ENCODE data around the gene ZNF407.

ZNF407 gene

DNA sequence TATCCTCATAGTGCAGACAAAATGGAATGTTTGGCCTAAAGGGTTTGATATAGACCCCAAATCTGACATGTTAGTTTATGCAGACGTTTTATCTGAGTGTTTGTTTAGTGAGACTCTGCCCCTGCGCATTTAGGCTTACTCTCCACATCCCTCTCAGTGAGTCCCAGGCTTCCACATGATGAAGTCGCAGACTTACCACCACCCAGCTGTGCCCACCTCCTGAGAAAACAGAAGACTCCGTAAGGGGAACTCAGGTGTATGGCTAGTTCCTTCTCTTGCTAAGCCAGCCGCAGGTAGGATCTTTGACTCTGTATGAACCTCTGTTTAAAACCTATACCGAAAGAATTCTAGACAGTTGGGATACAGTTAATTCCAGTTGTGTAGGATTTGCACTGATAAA is 338.7 kb downstream of the ZNF407 start:
- no peaks in the 10 kb centered on the region for H3K27me3 Mint-ChIP-seq
- H3K4me3 Mint-ChIP-seq = no peak overlapping the region
- no peak for DNase-seq (ENCODE audit: low spot score in 2 of 2)
- ATAC-seq (replicated peaks; ENCODE audit: extremely low read depth, poor library complexity, severe bottlenecking) = no peak
- no peak overlapping the region for H3K27ac Mint-ChIP-seq (ENCODE audit: low read depth)
- no peaks in the 10 kb centered on the region for H3K9me3 Mint-ChIP-seq
- peaks cover 6% of the 10 kb centered on the region for H3K4me1 Mint-ChIP-seq
- H3K36me3 Mint-ChIP-seq (ENCODE audit: insufficient read depth) = no peaks in the 10 kb centered on the region

DNA sequence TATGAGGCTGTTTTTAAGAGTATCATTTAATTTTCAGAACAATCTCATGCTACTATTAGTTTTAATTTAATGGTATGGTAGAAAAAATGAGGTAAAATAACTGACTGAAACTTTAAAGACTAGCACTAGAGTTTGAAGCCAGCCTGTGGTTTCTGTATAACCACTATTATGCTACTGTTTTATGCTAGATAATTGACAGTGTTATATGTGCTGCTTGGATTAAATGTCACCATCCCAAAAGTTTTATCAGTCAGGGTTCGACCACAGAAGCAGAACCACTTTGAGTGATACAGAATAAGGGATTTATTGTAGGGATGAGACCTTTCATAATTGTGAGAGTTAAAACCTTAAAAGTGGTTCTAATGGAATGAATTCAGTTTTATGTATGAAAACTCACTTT is 339.6 kb downstream of the ZNF407 start:
- Mint-ChIP-seq H3K4me1 (peaks cover 6% of the 10 kb centered on the region), H3K27me3 (no peaks in the 10 kb centered on the region), H3K27ac (ENCODE audit: low read depth) (no peak overlapping the region), H3K4me3 (no peak overlapping the region), H3K36me3 (ENCODE audit: insufficient read depth) (no peaks in the 10 kb centered on the region), H3K9me3 (no peaks in the 10 kb centered on the region)
- DNase-seq (ENCODE audit: low spot score in 2 of 2) = no peak
- ATAC-seq (replicated peaks; ENCODE audit: extremely low read depth, poor library complexity, severe bottlenecking) = no peak

DNA sequence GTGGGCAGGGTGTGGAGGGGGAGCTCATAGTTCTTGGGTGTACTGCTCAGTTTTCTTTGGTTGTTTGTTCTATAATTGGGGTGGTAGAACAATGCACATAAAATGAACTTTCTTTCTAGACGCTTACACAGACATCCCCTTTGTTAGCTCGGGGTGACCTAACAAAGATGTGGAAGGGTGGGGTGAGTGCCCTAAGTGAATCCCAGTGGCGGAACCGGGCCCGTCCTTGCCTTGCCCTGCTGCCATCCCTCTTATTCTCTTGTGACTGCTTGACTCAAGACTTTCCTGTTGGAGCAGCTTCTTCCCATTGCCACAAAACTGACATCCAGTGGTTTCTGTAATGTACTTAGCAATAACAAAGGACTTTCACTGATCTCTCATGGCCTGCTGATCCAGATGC is 343.2 kb downstream of the ZNF407 start:
- Mint-ChIP-seq H3K27me3 (no peaks in the 10 kb centered on the region), H3K4me1 (peaks cover 11% of the 10 kb centered on the region), H3K27ac (ENCODE audit: low read depth) (no peak overlapping the region), H3K4me3 (no peak overlapping the region), H3K36me3 (ENCODE audit: insufficient read depth) (no peaks in the 10 kb centered on the region), H3K9me3 (no peaks in the 10 kb centered on the region)
- ATAC-seq (replicated peaks; ENCODE audit: extremely low read depth, poor library complexity, severe bottlenecking) (no peak), DNase-seq (ENCODE audit: low spot score in 2 of 2) (no peak)

DNA sequence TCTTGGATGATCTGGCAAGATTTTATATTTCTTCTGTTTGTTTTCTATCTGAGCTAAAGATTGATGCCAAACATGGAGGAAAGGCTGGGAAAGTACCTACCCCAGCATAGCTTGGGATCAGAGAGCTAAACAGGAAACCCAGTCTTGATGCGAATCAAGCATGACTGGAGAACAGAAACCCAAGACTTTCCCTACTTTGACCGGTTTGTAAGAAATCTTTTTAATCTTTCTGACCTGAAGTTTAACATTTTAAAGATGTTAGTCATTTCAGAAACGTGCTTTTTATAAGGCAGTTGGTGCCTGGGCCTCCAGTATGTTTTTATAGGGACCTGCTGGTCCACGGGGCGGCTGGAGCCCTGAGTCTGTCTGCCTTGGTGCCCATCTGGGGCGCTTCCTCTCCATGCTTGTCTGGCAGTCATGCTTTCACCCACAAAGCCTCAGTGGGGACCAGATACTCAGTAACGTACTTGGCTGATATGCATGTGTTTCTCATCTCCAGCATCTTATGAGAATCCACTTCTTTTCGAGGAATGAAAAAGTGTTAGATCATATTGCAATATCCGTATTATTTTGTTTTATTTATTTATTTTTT is 344.7 kb downstream of the ZNF407 start:
- ATAC-seq (replicated peaks; ENCODE audit: extremely low read depth, poor library complexity, severe bottlenecking) (no peak), DNase-seq (ENCODE audit: low spot score in 2 of 2) (no peak)
- no peak overlapping the region for H3K4me3 Mint-ChIP-seq
- no peaks in the 10 kb centered on the region for H3K36me3 Mint-ChIP-seq (ENCODE audit: insufficient read depth)
- peaks cover 12% of the 10 kb centered on the region for H3K4me1 Mint-ChIP-seq
- H3K9me3 Mint-ChIP-seq = no peaks in the 10 kb centered on the region
- H3K27me3 Mint-ChIP-seq = no peaks in the 10 kb centered on the region
- no peak overlapping the region for H3K27ac Mint-ChIP-seq (ENCODE audit: low read depth)

DNA sequence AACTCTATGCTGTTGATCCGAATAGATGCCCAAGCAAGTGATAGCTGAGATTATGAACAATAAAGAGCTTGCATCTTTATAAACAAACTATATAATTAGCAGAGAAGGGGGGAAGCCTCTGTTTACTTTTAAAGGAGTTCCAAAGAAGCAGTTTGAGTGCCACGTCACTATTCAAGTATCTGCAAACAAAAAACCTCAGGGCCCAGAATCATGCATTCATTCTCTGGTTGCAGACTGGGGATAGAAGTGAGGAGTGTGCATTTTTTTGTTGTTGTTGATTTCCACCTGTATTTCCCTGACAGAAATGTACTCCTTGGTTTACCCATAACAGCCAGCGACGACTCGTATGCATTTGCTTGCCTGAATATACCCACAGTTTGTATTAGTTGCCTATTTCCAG is 347.0 kb downstream of the ZNF407 start:
- Mint-ChIP-seq H3K27me3 (no peaks in the 10 kb centered on the region), H3K4me1 (peaks cover 12% of the 10 kb centered on the region), H3K4me3 (no peak overlapping the region), H3K27ac (ENCODE audit: low read depth) (no peak overlapping the region), H3K9me3 (no peaks in the 10 kb centered on the region), H3K36me3 (ENCODE audit: insufficient read depth) (no peaks in the 10 kb centered on the region)
- DNase-seq (ENCODE audit: low spot score in 2 of 2) (no peak), ATAC-seq (replicated peaks; ENCODE audit: extremely low read depth, poor library complexity, severe bottlenecking) (no peak)

DNA sequence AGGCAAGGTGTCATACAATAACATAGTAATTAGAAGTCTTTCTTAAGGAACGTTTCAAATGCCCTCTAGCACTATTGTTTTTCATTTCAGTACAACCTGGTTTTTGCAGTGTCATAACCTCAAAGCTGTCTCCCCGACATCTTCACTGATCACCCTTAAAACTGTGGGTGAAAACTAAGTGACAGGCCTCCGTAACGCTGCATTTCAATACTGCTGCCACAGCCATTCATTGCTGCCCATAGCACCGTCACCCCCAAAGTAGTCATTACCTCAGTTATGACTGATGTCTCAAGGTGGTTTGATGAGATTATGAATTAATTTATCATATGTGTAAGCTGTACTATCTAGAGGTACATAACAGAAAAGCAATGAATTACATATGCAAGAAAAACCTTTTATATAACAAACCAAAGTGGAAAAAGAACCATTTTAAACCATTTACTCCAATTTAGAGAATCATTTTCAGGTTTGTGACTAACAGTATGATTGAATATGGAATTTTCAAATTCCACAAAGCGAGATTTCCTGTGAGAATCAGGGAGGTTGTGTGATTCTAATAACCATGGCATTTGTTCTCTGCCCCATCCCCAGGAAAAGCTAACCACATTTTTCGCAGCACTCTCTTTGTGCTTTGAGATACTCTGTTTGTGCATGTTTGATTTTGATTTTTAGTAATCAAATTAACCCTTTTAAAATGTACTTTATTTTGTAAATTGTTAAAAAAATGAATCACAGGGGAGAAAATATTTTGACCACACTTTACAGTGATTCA is 348.3 kb downstream of the ZNF407 start:
- DNase-seq (ENCODE audit: low spot score in 2 of 2) (no peak), ATAC-seq (replicated peaks; ENCODE audit: extremely low read depth, poor library complexity, severe bottlenecking) (peak; percentile 54)
- Mint-ChIP-seq H3K9me3 (no peaks in the 10 kb centered on the region), H3K36me3 (ENCODE audit: insufficient read depth) (no peaks in the 10 kb centered on the region), H3K27ac (ENCODE audit: low read depth) (no peak overlapping the region), H3K4me1 (peaks cover 13% of the 10 kb centered on the region), H3K27me3 (no peaks in the 10 kb centered on the region), H3K4me3 (no peak overlapping the region)

DNA sequence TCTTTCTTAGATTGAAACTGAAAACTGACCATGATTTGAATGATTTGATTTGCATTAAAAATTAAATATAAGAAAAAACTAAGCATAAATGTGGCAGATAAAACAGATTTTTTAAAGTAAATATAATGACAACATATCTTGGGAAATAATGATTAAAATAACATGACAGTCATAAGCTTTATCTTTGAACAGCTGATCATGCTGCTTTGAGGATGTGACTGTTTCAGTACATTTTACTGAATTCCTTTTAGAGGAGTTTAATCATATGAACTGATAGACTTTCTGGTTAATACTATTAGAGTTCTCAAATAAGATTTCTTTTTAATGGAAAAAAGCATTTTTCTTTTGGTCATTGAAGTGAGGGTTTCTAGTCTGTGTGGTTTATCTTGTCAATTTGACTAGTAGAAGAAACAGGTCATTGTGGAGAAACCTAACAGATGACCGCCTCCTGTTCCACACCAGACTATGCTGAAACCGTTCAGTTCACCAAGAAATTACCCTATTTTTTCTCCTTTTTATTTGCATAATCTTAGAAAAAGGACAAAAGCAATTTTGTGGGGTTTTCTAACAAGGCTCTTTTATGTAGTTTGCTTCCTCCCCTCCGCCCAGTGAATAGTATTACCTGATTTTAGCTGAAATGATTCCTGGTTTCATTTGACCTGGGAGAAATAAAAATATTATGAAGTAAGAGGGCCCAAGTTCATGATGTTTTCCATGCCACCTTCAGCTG is 349.1 kb downstream of the ZNF407 start:
- no peaks in the 10 kb centered on the region for H3K36me3 Mint-ChIP-seq (ENCODE audit: insufficient read depth)
- no peaks in the 10 kb centered on the region for H3K9me3 Mint-ChIP-seq
- no peak overlapping the region for H3K27ac Mint-ChIP-seq (ENCODE audit: low read depth)
- no peak overlapping the region for H3K4me3 Mint-ChIP-seq
- no peaks in the 10 kb centered on the region for H3K27me3 Mint-ChIP-seq
- no peak for DNase-seq (ENCODE audit: low spot score in 2 of 2)
- no peak for ATAC-seq (replicated peaks; ENCODE audit: extremely low read depth, poor library complexity, severe bottlenecking)
- peaks cover 18% of the 10 kb centered on the region for H3K4me1 Mint-ChIP-seq

DNA sequence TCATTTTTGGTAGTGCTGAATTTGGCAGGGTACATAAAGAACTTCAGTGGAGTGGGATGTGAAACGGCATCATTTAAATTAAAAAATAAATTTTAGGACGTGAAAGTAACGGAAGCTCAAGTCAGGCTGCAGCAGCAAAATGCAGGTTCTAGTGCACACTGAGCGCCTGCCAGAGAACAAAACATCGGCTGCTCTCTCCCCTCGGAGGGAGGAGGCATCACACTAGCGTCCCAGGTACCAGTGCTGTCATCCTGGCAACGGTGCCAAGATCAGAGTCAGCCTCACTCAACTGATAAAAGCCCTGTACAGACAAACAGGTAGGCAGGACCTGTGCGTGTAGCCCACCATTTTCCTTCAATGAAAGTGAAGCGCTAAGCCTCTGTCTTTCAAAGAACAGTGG is 349.7 kb downstream of the ZNF407 start:
- ATAC-seq (replicated peaks; ENCODE audit: extremely low read depth, poor library complexity, severe bottlenecking) = no peak
- DNase-seq (ENCODE audit: low spot score in 2 of 2) = no peak
- Mint-ChIP-seq H3K27ac (ENCODE audit: low read depth) (no peak overlapping the region), H3K27me3 (no peaks in the 10 kb centered on the region), H3K4me1 (peaks cover 18% of the 10 kb centered on the region), H3K9me3 (no peaks in the 10 kb centered on the region), H3K4me3 (no peak overlapping the region), H3K36me3 (ENCODE audit: insufficient read depth) (no peaks in the 10 kb centered on the region)

DNA sequence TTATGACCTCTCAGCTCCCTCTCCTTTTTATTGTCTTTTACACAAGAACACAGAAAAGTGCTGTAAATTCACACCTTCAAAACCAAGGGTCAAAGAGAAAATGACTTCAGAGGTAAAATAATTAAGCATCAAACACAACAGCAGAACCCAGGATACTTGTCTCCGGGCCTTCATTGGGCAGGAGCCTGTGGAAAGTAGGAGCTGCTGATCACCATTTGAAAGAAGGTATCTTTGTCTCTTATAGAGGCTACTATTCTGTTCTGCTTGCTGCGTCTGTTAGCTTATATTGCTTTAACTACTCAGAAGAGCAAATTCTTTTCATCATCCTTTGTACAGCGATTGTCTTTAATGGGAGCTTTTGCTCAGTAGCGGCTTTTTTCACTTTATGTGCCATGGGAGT is 350.2 kb downstream of the ZNF407 start:
- Mint-ChIP-seq H3K4me1 (peaks cover 18% of the 10 kb centered on the region), H3K36me3 (ENCODE audit: insufficient read depth) (no peaks in the 10 kb centered on the region), H3K27me3 (no peaks in the 10 kb centered on the region), H3K9me3 (no peaks in the 10 kb centered on the region), H3K27ac (ENCODE audit: low read depth) (no peak overlapping the region), H3K4me3 (no peak overlapping the region)
- DNase-seq (ENCODE audit: low spot score in 2 of 2) = no peak
- ATAC-seq (replicated peaks; ENCODE audit: extremely low read depth, poor library complexity, severe bottlenecking) = no peak

DNA sequence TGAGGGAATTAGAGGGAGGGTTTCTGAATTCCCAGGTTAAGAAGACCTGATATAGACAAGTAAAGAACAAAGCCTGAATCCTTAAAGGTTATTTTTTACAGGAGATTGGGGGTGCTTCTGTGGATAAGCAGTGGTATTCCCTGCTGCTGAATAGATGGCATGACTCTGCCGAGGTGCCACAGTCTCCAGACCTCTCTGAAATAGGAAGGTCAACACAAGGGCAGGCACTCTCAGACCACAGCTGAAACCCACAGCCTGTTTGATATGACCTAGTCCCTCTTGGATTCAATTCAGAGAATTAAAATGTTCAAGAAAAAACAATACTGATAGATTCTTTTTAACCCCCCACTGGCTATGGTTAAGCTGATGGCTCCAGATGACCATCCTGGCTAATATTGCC is 351.9 kb downstream of the ZNF407 start:
- no peak overlapping the region for H3K27ac Mint-ChIP-seq (ENCODE audit: low read depth)
- peaks cover 2% of the 10 kb centered on the region for H3K36me3 Mint-ChIP-seq (ENCODE audit: insufficient read depth)
- no peak for ATAC-seq (replicated peaks; ENCODE audit: extremely low read depth, poor library complexity, severe bottlenecking)

DNA sequence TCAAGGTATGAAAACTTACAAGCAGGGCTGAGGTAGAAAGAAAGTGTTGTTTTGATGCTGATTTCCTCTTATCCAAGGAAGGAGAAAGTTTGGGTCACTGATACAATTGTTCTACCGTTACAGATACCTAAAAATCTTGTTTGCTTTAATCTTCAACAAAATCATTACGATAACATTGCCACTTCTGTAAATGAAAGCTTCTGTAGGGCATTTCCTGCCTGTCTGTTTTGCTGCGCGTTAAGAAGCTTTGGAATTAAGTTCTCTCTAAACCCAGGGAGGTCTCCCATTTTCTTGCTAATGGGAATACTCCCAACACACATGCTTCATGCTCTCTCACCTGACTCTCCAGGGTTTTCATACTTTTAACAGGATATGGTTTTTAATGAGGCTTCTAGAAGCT is 352.8 kb downstream of the ZNF407 start:
- Mint-ChIP-seq H3K4me1 (peaks cover 16% of the 10 kb centered on the region), H3K27me3 (no peaks in the 10 kb centered on the region), H3K27ac (ENCODE audit: low read depth) (peak overlapping the region; percentile 77), H3K36me3 (ENCODE audit: insufficient read depth) (peaks cover 2% of the 10 kb centered on the region), H3K4me3 (no peak overlapping the region), H3K9me3 (no peaks in the 10 kb centered on the region)
- ATAC-seq (replicated peaks; ENCODE audit: extremely low read depth, poor library complexity, severe bottlenecking) = no peak
- no peak for DNase-seq (ENCODE audit: low spot score in 2 of 2)

More for the DNA sequence above, 351.9 kb downstream of the ZNF407 start:
- no peak for DNase-seq (ENCODE audit: low spot score in 2 of 2)
- H3K27me3 Mint-ChIP-seq = no peaks in the 10 kb centered on the region
- no peaks in the 10 kb centered on the region for H3K9me3 Mint-ChIP-seq
- H3K4me3 Mint-ChIP-seq = no peak overlapping the region
- peaks cover 18% of the 10 kb centered on the region for H3K4me1 Mint-ChIP-seq

DNA sequence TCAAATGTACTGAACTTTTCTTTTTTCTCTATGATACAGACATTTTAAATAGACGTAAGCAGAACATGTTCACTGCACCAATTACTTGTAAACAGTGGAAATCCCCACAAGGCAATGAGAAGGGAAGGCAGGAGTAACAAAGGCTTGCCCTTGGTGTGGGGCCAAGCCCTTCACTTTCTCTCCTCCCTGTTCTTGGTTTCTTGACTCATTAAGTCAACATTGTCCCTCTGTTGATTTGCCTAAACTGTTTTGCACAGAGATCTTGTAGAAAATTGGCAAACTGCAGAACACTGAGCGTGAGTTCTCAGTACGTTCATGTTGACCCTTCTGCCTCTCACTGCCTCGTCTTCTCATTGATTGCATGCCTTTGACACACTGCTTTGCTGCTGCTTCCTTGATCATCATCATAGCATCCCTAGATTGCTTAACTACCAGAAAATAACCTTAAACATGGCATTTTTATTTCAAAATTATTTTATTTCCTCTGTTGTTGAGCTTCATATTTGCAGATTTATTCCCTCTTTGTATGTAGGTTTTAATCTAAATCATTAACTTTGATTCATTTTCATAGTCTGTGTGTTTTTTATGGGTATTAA is 353.6 kb downstream of the ZNF407 start:
- ATAC-seq (replicated peaks; ENCODE audit: extremely low read depth, poor library complexity, severe bottlenecking) (peak; percentile 62), DNase-seq (ENCODE audit: low spot score in 2 of 2) (no peak)
- H3K9me3 Mint-ChIP-seq = no peaks in the 10 kb centered on the region
- H3K36me3 Mint-ChIP-seq (ENCODE audit: insufficient read depth) = peaks cover 2% of the 10 kb centered on the region
- no peaks in the 10 kb centered on the region for H3K27me3 Mint-ChIP-seq
- H3K27ac Mint-ChIP-seq (ENCODE audit: low read depth) = peak overlapping the region; percentile 77
- no peak overlapping the region for H3K4me3 Mint-ChIP-seq
- H3K4me1 Mint-ChIP-seq = peaks cover 11% of the 10 kb centered on the region

Measured in central memory CD8-positive, alpha-beta T cell (primary cell).